Uterus (tissue), 2 donors: ENCODE measurements around the gene STAG1.

Experiments used
- POLR2A ChIP-seq, 2 donors: fragments of 450-650 bp; IDR thresholded peaks; one replicate each; pipeline ENCODE4 v1.6.1; 2016; ENCODE audit warnings: antibody characterized with exemption in 2 of 2, mild to moderate bottlenecking in 1 of 2, moderate library complexity in 1 of 2
- TF ChIP-seq, protein P1 (sequence below), 4 experiments: fragments of 200-600 bp in 2 of 4; fragments of 450-650 bp in 2 of 4; sonication (generic) in 2 of 4; IDR thresholded peaks; one replicate each; pipeline ENCODE4 v1.5.1; 2016 to 2019; ENCODE audit warnings: antibody characterized with exemption in 4 of 4, mild to moderate bottlenecking in 2 of 4, moderate library complexity in 1 of 4

DNA sequence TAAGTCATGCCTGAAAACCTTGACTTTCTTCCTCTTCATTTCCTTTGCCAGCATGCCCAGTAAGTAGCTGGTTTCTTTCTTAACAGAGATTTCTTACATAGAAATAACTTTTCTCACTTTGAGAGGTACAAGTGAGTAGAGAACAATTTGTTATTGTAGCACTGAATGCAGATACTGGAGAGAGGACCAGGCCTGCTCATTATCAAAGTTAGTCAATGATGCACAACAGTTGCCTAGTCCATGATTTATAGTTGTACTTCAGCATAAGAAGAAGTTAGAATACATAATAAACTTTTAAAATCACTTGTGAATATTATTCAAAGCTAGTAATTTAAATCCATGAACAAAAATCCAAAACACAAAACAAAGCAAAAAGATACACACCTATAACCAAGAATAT, 289.0 kb downstream of the STAG1 start:
- TF ChIP-seq POLR2A (IDR thresholded peaks at IDR 0.05) = no peak
- TF ChIP-seq, protein P1, sequence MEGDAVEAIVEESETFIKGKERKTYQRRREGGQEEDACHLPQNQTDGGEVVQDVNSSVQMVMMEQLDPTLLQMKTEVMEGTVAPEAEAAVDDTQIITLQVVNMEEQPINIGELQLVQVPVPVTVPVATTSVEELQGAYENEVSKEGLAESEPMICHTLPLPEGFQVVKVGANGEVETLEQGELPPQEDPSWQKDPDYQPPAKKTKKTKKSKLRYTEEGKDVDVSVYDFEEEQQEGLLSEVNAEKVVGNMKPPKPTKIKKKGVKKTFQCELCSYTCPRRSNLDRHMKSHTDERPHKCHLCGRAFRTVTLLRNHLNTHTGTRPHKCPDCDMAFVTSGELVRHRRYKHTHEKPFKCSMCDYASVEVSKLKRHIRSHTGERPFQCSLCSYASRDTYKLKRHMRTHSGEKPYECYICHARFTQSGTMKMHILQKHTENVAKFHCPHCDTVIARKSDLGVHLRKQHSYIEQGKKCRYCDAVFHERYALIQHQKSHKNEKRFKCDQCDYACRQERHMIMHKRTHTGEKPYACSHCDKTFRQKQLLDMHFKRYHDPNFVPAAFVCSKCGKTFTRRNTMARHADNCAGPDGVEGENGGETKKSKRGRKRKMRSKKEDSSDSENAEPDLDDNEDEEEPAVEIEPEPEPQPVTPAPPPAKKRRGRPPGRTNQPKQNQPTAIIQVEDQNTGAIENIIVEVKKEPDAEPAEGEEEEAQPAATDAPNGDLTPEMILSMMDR (IDR thresholded peaks at IDR 0.05) = no peak
